ENCODE results near the gene MFSD6. TPM values are rescaled to one million over a fixed set of nuclear protein-coding genes. Genes with fewer than 3 reads are reported as not detected.

The MFSD6 gene
- total and polyA plus RNA-seq, 10 donors = 5.0 to 130 (median 46.9) TPM

DNA sequence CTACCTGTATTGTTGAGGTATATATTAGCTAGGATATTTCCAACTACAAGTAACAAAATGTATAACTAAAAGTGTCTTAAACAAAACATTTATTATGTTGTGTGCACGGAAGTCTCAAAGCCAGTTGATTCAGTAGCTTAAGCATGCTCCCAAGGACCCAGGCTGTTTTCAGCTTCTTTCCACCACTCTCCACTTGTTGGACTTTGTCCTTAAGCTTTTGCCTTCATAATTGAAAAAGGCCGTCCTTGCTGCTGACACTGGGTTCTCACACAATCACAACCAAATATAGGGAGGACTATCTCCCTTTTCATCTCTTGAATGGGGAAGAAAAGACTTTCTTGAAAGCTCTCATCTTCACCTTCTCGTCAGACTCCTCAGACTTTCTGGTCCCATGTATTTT, 138.6 kb downstream of the MFSD6 start:
- TF ChIP-seq, protein P1, sequence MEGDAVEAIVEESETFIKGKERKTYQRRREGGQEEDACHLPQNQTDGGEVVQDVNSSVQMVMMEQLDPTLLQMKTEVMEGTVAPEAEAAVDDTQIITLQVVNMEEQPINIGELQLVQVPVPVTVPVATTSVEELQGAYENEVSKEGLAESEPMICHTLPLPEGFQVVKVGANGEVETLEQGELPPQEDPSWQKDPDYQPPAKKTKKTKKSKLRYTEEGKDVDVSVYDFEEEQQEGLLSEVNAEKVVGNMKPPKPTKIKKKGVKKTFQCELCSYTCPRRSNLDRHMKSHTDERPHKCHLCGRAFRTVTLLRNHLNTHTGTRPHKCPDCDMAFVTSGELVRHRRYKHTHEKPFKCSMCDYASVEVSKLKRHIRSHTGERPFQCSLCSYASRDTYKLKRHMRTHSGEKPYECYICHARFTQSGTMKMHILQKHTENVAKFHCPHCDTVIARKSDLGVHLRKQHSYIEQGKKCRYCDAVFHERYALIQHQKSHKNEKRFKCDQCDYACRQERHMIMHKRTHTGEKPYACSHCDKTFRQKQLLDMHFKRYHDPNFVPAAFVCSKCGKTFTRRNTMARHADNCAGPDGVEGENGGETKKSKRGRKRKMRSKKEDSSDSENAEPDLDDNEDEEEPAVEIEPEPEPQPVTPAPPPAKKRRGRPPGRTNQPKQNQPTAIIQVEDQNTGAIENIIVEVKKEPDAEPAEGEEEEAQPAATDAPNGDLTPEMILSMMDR (IDR thresholded peaks at IDR 0.05 in 8 of 11, conservative IDR thresholded peaks at IDR 0.05 in 3 of 11) = no peak
- TF ChIP-seq POLR2A (IDR thresholded peaks at IDR 0.05) (no peak), POLR2AphosphoS5 (IDR thresholded peaks at IDR 0.05) (no peak)
- Histone ChIP-seq H3K9me3 (peaks cover 0 to 11% (median 9%) of the 10 kb centered on the region in 8 donors), H3K36me3 (no peaks in the 10 kb centered on the region), H3K27me3 (replicated peaks in 1 of 7) (no peaks in the 10 kb centered on the region), H3K4me3 (no peak overlapping the region), H3K27ac (no peak overlapping the region), H3K4me1 (peaks cover 0 to 4% (median 0%) of the 10 kb centered on the region in 6 donors)
- intact Hi-C loops (cut with DNase I; ENCODE audit: low total_unique reads) = no loop called here
- no peak for DNase-seq
- WGBS, 5 donors = 89 to 93% (median 92%) methylated on average over 3 of the region's 3 CpGs

DNA sequence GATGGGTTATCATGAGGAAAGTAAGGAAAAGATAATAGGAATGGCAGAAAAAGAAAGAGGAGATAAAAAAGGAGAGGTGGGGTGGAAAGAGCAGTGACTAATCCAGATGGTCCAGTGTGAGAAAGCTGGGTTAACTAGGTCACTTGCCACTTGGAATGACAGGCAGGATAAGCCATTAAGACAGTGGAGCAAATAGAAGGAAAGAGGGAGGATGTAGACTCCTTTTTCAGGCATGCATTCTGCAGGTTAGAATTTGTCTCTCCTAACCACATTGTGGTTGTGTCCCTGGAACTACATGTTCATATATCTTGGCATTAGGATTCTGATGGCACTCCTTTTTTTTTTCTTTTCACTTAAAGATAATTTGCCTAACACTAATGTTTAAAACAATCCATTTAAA, 139.7 kb downstream of the MFSD6 start:
- Histone ChIP-seq H3K27ac (no peak overlapping the region), H3K36me3 (no peaks in the 10 kb centered on the region), H3K4me1 (peaks cover 0 to 9% (median 0%) of the 10 kb centered on the region in 6 donors), H3K4me3 (no peak overlapping the region), H3K9me3 (no peaks in the 10 kb centered on the region), H3K27me3 (replicated peaks in 1 of 7) (no peaks in the 10 kb centered on the region)
- TF ChIP-seq POLR2AphosphoS5 (IDR thresholded peaks at IDR 0.05) (no peak), POLR2A (IDR thresholded peaks at IDR 0.05) (no peak)
- TF ChIP-seq, protein P1 (IDR thresholded peaks at IDR 0.05 in 8 of 11, conservative IDR thresholded peaks at IDR 0.05 in 3 of 11) = no peak
- no peak for DNase-seq
- intact Hi-C loops (cut with DNase I; ENCODE audit: low total_unique reads) = no loop called here

DNA sequence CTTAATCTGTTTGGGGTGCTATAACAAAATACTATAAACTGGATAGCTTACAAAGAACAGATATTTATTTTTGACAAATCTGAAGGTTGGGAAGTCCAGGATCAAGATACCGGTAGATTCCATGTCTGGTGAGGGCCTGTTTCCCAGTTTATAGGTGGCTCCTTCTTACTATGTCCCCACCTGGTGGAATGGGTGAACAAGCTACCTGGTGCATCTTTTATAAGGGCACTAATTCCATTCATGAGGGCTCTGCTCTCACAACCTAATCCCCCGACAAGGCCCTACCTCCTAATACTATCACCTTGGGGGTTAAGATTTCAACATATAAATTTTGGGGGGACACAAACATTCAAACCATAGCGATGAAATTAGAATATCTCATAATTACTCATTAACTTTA, 142.0 kb downstream of the MFSD6 start:
- DNase-seq = no peak
- intact Hi-C loops (cut with DNase I; ENCODE audit: low total_unique reads) = no loop called here
- Histone ChIP-seq H3K27ac (no peak overlapping the region), H3K36me3 (no peaks in the 10 kb centered on the region), H3K27me3 (replicated peaks in 1 of 7) (no peaks in the 10 kb centered on the region), H3K4me1 (peaks cover 0 to 9% (median 0%) of the 10 kb centered on the region in 6 donors), H3K4me3 (no peak overlapping the region), H3K9me3 (no peaks in the 10 kb centered on the region)
- WGBS, 5 donors = 95 to 100% (median 97%) methylated on average over 3 of the region's 3 CpGs
- TF ChIP-seq POLR2AphosphoS5 (IDR thresholded peaks at IDR 0.05) = no peak
- TF ChIP-seq, protein P1 (IDR thresholded peaks at IDR 0.05 in 8 of 11, conservative IDR thresholded peaks at IDR 0.05 in 3 of 11) = no peak
- no peak for TF ChIP-seq POLR2A (IDR thresholded peaks at IDR 0.05)

Other genes with a start within 250 kb of the MFSD6 start
- gene HIBCH, start 88.5 kb upstream of the MFSD6 start, total RNA-seq = 10 to 100 TPM; 20.2 to 38.7 (median 35.6) TPM
- 10 to 100 TPM; 12.0 to 15.3 (median 12.9) TPM for gene HIBCH, start 88.5 kb upstream of the MFSD6 start, polyA plus RNA-seq
- gene INPP1, start 64.8 kb upstream of the MFSD6 start, total RNA-seq = 10 to 100 TPM; 23.3 to 52.1 (median 28.6) TPM
- 10 to 100 TPM; 11.6 to 28.1 (median 27.5) TPM for gene INPP1, start 64.8 kb upstream of the MFSD6 start, polyA plus RNA-seq
- gene NEMP2, start 126.4 kb downstream of the MFSD6 start, total RNA-seq = 10 to 100 TPM in 6 of 7 donors, 1 to 10 TPM in 1; 7.7 to 19.2 (median 12.8) TPM
- gene NEMP2, start 126.4 kb downstream of the MFSD6 start, polyA plus RNA-seq = 1 to 10 TPM in 2 of 3 donors, under 1 TPM in 1; 0.89 to 1.8 (median 1.4) TPM
- 10 to 100 TPM; 26.1 to 44.7 (median 31.2) TPM for gene NAB1, start 240.7 kb downstream of the MFSD6 start, total RNA-seq
- gene NAB1, start 240.7 kb downstream of the MFSD6 start, polyA plus RNA-seq = 10 to 100 TPM in 1 of 3 donors, 1 to 10 TPM in 2; 8.8 to 14.6 (median 9.2) TPM